ENCODE results near the gene PAK6.

Gene PAK6

GRCh38 chr15:40239693-40240618, 1.1 kb downstream of the PAK6 start:
- TF ChIP-seq CTCF (IDR thresholded peaks at IDR 0.05; ENCODE audit: control extremely low read depth, extremely low read depth, low read depth, missing control alignments) = no peak
- POLR2A ChIA-PET = no interaction called here
- CTCF ChIA-PET = interaction anchor here (1.0 to 10.0 kb wide), 12 partner anchors 8 to 105 kb away, joined by 3 to 101 read pairs (median 8); no protein-coding TSS in a partner anchor
- peak; percentile 24 for DNase-seq (ENCODE audit: extremely low spot score)

GRCh38 chr15:40240619-40241221, 1.9 kb downstream of the PAK6 start:
- POLR2A ChIA-PET = no interaction called here
- TF ChIP-seq CTCF (IDR thresholded peaks at IDR 0.05; ENCODE audit: control extremely low read depth, extremely low read depth, low read depth, missing control alignments) = no peak
- DNase-seq (ENCODE audit: extremely low spot score) = peak; percentile 22
- CTCF ChIA-PET = interaction anchor here (0.6 to 10.0 kb wide), 7 partner anchors 10 to 33 kb away, joined by 3 to 101 read pairs (median 8); no protein-coding TSS in a partner anchor

GRCh38 chr15:40241269-40242212, 2.7 kb downstream of the PAK6 start:
- peak; percentile 19 for DNase-seq (ENCODE audit: extremely low spot score)
- ChIA-PET CTCF (interaction anchor here (0.6 to 10.0 kb wide), 5 partner anchors 11 to 32 kb away, joined by 3 to 101 read pairs (median 8); no protein-coding TSS in a partner anchor), POLR2A (no interaction called here)
- no peak for TF ChIP-seq CTCF (IDR thresholded peaks at IDR 0.05; ENCODE audit: control extremely low read depth, extremely low read depth, low read depth, missing control alignments)

GRCh38 chr15:40242213-40242599, 3.3 kb downstream of the PAK6 start:
- POLR2A ChIA-PET = no interaction called here
- TF ChIP-seq CTCF (IDR thresholded peaks at IDR 0.05; ENCODE audit: control extremely low read depth, extremely low read depth, low read depth, missing control alignments) = no peak

GRCh38 chr15:40242601-40243000, 3.7 kb downstream of the PAK6 start:
- no peak for DNase-seq (ENCODE audit: extremely low spot score)
- ChIA-PET POLR2A (no interaction called here), CTCF (interaction anchor here (0.9 to 10.0 kb wide), 4 partner anchors 25 to 95 kb away, joined by 3 to 101 read pairs (median 8); no protein-coding TSS in a partner anchor)
- no peak for TF ChIP-seq CTCF (IDR thresholded peaks at IDR 0.05; ENCODE audit: control extremely low read depth, extremely low read depth, low read depth, missing control alignments)

More at GRCh38 chr15:40242213-40242599, 3.3 kb downstream of the PAK6 start:
- CTCF ChIA-PET = interaction anchor here (0.9 to 10.0 kb wide), 4 partner anchors 25 to 95 kb away, joined by 3 to 101 read pairs (median 8); no protein-coding TSS in a partner anchor
- DNase-seq (ENCODE audit: extremely low spot score) = no peak
